WI38 (cell line): Measurements from ENCODE around the gene PCK1.

Experiments used
- H3K4me3 ChIP-seq: 2 replicates; pipeline ENCODE4 v1.5.1; 2011; ENCODE audit warnings: low read depth, mild to moderate bottlenecking, control low read depth, low read length
- TF ChIP-seq, protein P1 (sequence below): IDR thresholded peaks from 2 replicates; pipeline ENCODE4 v1.5.1; 2012; ENCODE audit warnings: low read depth, mild to moderate bottlenecking, control low read depth, low read length

PCK1 gene

DNA sequence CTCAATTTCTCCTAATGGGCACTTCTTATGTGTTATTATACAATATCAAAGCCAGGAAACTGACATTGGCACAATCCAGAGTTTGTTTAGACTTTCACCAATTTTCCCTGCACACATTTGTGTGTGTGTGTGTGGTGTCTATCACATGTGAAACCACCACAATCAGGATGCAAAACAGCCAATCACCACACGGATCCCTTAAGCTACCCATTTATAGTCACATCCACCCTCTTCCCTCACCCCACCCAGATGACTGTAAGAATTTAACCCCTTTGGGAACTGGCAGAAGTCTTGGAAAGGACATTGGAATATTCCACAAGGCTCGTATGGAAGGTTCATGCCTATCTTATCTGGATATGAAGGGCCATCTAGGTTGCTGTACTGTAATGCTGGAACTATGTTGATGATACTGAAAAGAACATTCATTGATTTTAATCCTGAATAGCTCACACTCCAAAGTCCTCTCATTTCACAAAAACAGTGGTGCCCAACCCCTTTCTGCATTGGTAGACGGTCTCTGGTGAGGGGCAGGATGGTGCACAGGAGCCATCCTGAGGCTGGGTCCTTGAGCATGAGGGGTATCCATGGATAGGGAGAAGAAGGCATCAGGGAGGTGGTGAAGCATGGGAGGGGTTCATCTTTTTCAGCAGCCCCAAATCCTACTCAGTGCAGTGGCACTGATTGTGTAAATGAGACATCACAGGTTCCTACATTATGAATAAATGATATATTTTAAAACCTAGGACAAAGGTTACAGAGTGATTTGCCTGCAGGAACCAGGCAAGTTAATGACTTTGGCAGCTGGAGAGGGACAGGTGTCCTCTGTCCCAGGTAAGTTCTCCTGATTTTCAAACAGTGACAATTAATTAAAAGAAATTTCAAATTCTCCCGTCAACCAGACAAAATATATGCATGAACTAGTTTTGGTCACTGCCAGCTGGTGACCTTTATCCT lies 23.9 kb upstream of the PCK1 start:
- TF ChIP-seq, protein P1, sequence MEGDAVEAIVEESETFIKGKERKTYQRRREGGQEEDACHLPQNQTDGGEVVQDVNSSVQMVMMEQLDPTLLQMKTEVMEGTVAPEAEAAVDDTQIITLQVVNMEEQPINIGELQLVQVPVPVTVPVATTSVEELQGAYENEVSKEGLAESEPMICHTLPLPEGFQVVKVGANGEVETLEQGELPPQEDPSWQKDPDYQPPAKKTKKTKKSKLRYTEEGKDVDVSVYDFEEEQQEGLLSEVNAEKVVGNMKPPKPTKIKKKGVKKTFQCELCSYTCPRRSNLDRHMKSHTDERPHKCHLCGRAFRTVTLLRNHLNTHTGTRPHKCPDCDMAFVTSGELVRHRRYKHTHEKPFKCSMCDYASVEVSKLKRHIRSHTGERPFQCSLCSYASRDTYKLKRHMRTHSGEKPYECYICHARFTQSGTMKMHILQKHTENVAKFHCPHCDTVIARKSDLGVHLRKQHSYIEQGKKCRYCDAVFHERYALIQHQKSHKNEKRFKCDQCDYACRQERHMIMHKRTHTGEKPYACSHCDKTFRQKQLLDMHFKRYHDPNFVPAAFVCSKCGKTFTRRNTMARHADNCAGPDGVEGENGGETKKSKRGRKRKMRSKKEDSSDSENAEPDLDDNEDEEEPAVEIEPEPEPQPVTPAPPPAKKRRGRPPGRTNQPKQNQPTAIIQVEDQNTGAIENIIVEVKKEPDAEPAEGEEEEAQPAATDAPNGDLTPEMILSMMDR = no peak
- no peak overlapping the region for H3K4me3 ChIP-seq

DNA sequence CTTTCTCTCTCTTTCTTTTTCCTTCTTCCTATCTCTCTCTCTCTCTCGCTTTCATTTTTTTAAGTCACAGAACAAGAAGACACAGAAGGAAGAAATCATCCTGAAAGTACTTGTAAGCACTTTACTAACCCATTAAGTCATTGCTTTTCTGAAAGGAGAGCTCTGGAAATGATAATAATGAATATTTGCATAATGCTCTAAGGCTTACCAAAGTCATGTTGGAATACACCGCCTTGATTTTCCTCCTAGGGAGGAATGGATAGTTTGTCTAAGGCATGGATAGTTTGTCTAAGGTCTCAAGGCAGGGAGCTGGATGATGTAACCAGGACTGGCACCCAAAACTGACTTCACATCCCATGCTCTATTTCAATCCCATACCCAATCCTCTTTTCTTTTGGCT lies 23.1 kb upstream of the PCK1 start:
- TF ChIP-seq, protein P1 = no peak
- no peak overlapping the region for H3K4me3 ChIP-seq

DNA sequence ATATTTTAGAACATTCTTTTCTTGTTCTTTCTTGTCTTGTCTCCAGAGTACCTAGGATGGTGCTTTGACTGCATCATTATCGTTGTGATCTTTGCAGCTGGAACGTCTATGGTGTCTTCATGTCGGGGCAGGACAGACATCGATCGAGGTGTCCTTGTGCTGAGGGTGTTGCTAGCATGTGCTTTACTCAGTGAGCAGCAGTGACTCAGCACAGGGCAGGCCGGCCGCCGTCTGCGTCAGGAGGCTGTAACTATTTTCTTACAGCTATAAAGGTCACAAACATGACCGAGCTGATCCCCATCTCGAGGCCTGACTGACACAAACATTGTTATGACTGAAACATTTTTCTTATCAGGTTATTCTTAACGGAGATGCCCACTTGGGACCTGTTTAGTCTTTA lies 21.0 kb upstream of the PCK1 start:
- TF ChIP-seq, protein P1 = no peak
- H3K4me3 ChIP-seq = no peak overlapping the region

DNA sequence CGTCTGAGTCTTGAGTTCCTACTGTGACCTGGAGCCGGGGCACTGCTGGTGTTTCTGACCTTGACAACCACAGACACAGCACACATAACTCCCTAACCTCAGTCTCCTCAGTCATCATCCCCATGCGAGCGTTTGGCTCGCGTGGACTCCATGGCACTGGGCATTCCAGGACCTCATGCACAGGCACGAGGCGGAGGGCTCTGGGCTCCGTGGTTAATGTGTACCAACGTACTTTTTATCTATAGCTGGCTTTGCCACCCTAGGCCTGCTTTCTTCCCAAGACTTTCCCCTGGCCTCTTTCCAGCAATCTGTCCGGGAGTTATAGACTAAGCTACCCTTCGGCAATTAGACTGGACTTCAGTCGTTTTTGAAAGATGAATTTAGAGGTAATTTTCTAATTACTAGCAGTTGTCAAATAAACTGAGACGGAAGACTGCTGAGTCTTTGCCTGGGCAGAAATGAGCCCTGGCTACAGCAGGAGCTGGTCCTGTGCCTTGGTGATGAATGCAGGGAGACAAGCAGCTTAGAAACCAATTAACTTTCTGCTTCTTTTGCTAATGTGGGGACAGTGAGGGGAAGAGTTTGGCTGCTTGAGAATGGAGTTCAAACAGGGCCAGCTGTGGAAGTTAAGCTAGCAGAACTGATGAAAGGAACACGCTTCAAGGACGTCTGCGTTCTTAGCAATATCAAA lies 19.9 kb upstream of the PCK1 start:
- no peak overlapping the region for H3K4me3 ChIP-seq
- TF ChIP-seq, protein P1 = no peak

DNA sequence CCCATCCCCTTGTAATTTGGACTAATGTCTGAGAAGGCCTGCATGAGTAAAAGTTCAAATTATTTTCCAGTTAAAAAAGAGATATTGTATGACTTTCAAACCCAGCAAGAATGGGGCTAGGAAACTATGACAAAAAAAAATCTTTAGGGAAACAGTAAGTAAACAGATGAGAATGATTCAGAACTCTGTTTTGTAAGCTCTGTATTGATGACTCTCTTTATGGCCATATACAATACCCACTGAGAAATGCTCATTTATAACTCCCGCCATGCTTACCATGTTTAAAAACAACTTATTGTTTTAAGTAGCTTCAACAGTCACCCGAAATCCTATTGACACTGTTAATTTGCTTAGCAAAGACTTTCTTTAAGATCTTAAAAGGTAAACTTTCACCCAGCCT lies 17.2 kb upstream of the PCK1 start:
- TF ChIP-seq, protein P1 = no peak

DNA sequence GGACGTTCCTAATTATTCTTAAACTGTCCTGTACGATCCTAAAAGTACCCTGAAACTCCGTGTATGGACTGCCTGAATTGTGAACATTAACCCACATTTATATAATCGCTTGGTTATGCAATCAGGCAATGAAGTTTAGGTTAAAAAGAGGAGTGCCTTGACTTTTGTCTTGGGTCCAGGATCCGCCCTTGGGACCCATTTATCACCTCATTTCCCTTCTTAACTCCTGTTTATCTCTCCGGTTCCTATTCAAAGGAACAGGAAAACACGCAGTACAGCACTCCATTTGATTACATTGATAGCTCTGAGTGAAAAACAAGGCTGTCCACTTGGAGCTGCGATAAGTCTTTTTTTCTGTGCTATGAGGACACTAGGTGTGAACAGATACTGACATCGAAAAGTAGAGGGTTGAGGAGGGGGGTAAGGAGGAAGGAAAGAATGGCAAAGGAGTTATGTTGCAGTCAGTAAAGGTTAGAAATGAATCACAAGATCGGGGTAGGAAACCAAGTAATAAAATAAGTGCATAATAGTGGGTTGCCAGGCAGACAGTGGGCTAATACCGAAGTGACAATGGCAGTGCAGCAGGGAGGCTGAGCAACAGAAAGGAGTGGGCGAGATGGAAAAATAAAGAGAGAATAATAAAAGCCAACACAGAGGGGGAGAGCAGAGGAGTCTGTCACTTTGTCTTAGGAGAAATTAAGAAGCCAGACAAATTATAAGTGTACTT lies 15.9 kb upstream of the PCK1 start:
- TF ChIP-seq, protein P1 = no peak
- H3K4me3 ChIP-seq = no peak overlapping the region

More for the DNA sequence above, 17.2 kb upstream of the PCK1 start:
- H3K4me3 ChIP-seq = no peak overlapping the region
